Hepatocyte (in vitro differentiated cells): Measurements from ENCODE around the gene RNF130. TPM values are rescaled to one million over a fixed set of nuclear protein-coding genes. Genes with fewer than 3 reads are reported as not detected.

Experiments used
- DNase-seq: peaks from one replicate; pipeline ENCODE4 v3.0.0-alpha.2; 2016; ENCODE audit warnings: low spot score
- H2AFZ ChIP-seq: fragments of 200-600 bp; sonication (generic); 2 replicates; pipeline ENCODE4 v1.6.0; 2016; ENCODE audit warnings: antibody characterized with exemption, mild to moderate bottlenecking
- H3K27ac ChIP-seq: fragments of 200-600 bp; sonication (generic); 2 replicates; pipeline ENCODE4 v1.5.1; 2016; ENCODE audit warnings: mild to moderate bottlenecking
- H3K27me3 ChIP-seq: fragments of 200-600 bp; sonication (generic); 2 replicates; pipeline ENCODE4 v1.6.1; 2016
- H3K36me3 ChIP-seq: fragments of 200-600 bp; sonication (generic); replicated peaks from 2 replicates; pipeline ENCODE4 v1.5.1; 2016; ENCODE audit warnings: low read depth; ENCODE audit not compliant: insufficient read depth
- H3K4me1 ChIP-seq: fragments of 200-600 bp; sonication (generic); 2 replicates; pipeline ENCODE4 v1.5.1; 2016; ENCODE audit warnings: mild to moderate bottlenecking, moderate library complexity; ENCODE audit not compliant: insufficient read depth
- H3K4me2 ChIP-seq: fragments of 200-600 bp; sonication (generic); 2 replicates; pipeline ENCODE4 v1.6.0; 2016
- H3K4me3 ChIP-seq: fragments of 200-600 bp; sonication (generic); 2 replicates; pipeline ENCODE4 v1.5.1; 2016; ENCODE audit warnings: mild to moderate bottlenecking
- H3K79me2 ChIP-seq: fragments of 200-600 bp; sonication (generic); 2 replicates; pipeline ENCODE4 v1.6.0; 2017; ENCODE audit warnings: mild to moderate bottlenecking
- H3K9me2 ChIP-seq: fragments of 200-600 bp; sonication (generic); replicated peaks from 2 replicates; pipeline ENCODE4 v1.6.0; 2017; ENCODE audit warnings: mild to moderate bottlenecking; ENCODE audit not compliant: insufficient read depth
- H3K9me3 ChIP-seq: fragments of 200-600 bp; sonication (generic); 2 replicates; pipeline ENCODE4 v1.5.1; 2016; ENCODE audit warnings: low read depth, mild to moderate bottlenecking
- H4K20me1 ChIP-seq: fragments of 200-600 bp; sonication (generic); 2 replicates; pipeline ENCODE4 v1.6.0; 2016; ENCODE audit warnings: mild to moderate bottlenecking; ENCODE audit not compliant: insufficient read depth, poor library complexity, severe bottlenecking
- CTCF ChIP-seq: fragments of 200-600 bp; sonication (generic); IDR thresholded peaks from 2 replicates; pipeline ENCODE4 v1.5.1; 2016; ENCODE audit warnings: antibody characterized with exemption, mild to moderate bottlenecking; ENCODE audit not compliant: poor library complexity
- EZH2 ChIP-seq: fragments of 200-600 bp; sonication (generic); IDR thresholded peaks from 2 replicates; pipeline ENCODE4 v1.6.1; 2016; ENCODE audit warnings: antibody characterized with exemption, mild to moderate bottlenecking, borderline replicate concordance
- EZH2phosphoT487 ChIP-seq: fragments of 200-600 bp; sonication (generic); IDR thresholded peaks from one replicate; pipeline ENCODE4 v1.6.1; 2018; ENCODE audit warnings: antibody characterized with exemption, mild to moderate bottlenecking, low read depth, moderate library complexity; ENCODE audit not compliant: unreplicated experiment, severe bottlenecking
- WGBS: methylation state at CpG from one replicate; pipeline ENCODE4 v1.1.6; 2016; ENCODE audit warnings: low lambda C conversion rate; ENCODE audit errors: missing lambda C conversion rate; 5-methylcytosine and 5-hydroxymethylcytosine counted together
- polyA plus RNA-seq: library from polyadenylated mRNA; unstranded; fragments of >200 nt; fragmentation: Nextera tagmentation; extraction: Ambion mirVana; gene quantifications from 2 replicates; pipeline ENCODE4 v1.2.1, GENCODE V29; 2016
- total RNA-seq: library from RNA; depleted of rRNA; stranded (reverse); fragments of >200 nt; gene quantifications from 2 replicates; pipeline ENCODE4 v1.2.3, GENCODE V29; 2014

Gene RNF130
- total and polyA plus RNA-seq, 2 experiments from 2014 or later: 42.4 to 64.9 TPM

- TF ChIP-seq EZH2phosphoT487 (no peak), CTCF (no peak), EZH2 (no peak)
- Histone ChIP-seq H3K79me2 (peaks cover 86% of the 10 kb centered on the region), H3K4me1 (no peaks in the 10 kb centered on the region), H3K4me2 (no peak overlapping the region), H2AFZ (no peak overlapping the region), H3K9me3 (no peaks in the 10 kb centered on the region), H4K20me1 (peaks cover 26% of the 10 kb centered on the region), H3K27ac (no peak overlapping the region), H3K27me3 (no peaks in the 10 kb centered on the region), H3K4me3 (no peak overlapping the region), H3K36me3 (no peaks in the 10 kb centered on the region), H3K9me2 (no peaks in the 10 kb centered on the region)
- DNase-seq: no peak
- WGBS: 92% methylated on average over 8 of the region's 8 CpGs
Measured at GRCh38 chr5:180047667-180048066, 23.9 kb downstream of the RNF130 start.

DNA sequence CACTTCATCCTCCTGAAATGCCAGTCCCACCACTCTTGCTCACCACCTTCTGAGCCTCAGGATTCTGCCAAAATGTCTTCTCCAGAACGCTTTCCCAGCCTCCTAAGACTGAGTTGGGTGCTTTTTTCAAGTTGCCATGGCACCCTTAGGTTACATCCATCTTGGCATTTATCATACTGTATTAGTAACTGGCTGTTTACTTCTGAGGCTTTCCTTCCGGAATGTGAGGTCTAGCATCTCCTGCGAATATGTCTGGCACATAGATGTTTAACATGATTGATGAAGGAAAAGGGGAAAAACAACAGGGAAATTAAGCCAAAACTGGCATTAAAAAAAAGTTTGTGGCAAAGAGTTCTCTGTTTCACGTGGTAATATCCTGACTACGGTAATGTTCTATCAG lies 24.9 kb downstream of the RNF130 start:
- TF ChIP-seq EZH2phosphoT487 (no peak), EZH2 (no peak), CTCF (no peak)
- 75% methylated on average over 5 of the region's 5 CpGs for WGBS
- Histone ChIP-seq H3K36me3 (no peaks in the 10 kb centered on the region), H4K20me1 (peaks cover 26% of the 10 kb centered on the region), H3K27me3 (no peaks in the 10 kb centered on the region), H2AFZ (no peak overlapping the region), H3K9me3 (no peaks in the 10 kb centered on the region), H3K4me1 (no peaks in the 10 kb centered on the region), H3K27ac (no peak overlapping the region), H3K79me2 (peaks cover 79% of the 10 kb centered on the region), H3K9me2 (no peaks in the 10 kb centered on the region), H3K4me2 (no peak overlapping the region), H3K4me3 (no peak overlapping the region)
- no peak for DNase-seq

DNA sequence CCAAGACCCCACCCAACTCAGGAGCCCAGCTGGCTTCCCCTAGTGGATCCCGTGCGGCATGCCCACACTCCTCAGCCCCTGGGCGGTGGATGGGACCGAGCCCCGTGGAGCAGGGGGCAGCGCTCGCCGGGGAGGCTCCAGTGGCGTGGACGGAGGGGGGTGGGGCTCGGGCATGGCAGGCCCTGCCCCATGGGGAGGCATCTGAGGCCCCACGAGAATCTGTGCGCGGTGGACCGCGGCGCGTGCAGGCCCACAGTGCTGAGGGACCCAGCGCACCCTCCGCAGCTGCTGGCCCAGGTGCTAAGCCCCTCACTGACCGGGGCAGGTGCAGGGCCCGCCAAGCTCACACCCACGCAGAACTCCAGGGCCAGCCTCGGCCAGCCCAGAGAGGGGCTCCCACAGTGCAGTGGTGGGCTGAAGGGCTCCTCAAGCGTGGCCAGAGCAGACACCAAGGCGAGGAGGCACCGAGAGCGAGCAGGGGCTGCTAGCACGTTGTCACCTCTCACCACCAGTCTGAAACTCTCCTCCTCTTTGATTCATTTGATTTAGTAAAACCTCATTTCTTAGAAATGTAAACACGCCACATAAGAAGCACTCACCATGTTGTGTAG lies 25.6 kb downstream of the RNF130 start:
- Histone ChIP-seq H3K4me1 (no peaks in the 10 kb centered on the region), H3K9me2 (no peaks in the 10 kb centered on the region), H3K4me2 (no peak overlapping the region), H4K20me1 (peaks cover 25% of the 10 kb centered on the region), H3K27ac (no peak overlapping the region), H3K79me2 (peaks cover 76% of the 10 kb centered on the region), H2AFZ (no peak overlapping the region), H3K36me3 (no peaks in the 10 kb centered on the region), H3K4me3 (no peak overlapping the region), H3K27me3 (no peaks in the 10 kb centered on the region), H3K9me3 (no peaks in the 10 kb centered on the region)
- WGBS: 98% methylated on average over 20 of the region's 30 CpGs
- no peak for TF ChIP-seq EZH2phosphoT487
- no peak for TF ChIP-seq EZH2
- no peak for TF ChIP-seq CTCF
- DNase-seq: no peak
